Smooth muscle cell of trachea (primary cell): ENCODE data around the gene MDM2. TPM values are rescaled to one million over a fixed set of nuclear protein-coding genes. Genes with fewer than 3 reads are reported as not detected.

Source experiments
- total RNA-seq: library from RNA; depleted of rRNA; stranded (reverse); fragments of >200 nt; gene quantifications from 2 replicates; pipeline ENCODE4 v1.2.1, GENCODE V29; 2014

The MDM2 gene
- 137 and 288 TPM in 2 replicates for total RNA-seq

DNA sequence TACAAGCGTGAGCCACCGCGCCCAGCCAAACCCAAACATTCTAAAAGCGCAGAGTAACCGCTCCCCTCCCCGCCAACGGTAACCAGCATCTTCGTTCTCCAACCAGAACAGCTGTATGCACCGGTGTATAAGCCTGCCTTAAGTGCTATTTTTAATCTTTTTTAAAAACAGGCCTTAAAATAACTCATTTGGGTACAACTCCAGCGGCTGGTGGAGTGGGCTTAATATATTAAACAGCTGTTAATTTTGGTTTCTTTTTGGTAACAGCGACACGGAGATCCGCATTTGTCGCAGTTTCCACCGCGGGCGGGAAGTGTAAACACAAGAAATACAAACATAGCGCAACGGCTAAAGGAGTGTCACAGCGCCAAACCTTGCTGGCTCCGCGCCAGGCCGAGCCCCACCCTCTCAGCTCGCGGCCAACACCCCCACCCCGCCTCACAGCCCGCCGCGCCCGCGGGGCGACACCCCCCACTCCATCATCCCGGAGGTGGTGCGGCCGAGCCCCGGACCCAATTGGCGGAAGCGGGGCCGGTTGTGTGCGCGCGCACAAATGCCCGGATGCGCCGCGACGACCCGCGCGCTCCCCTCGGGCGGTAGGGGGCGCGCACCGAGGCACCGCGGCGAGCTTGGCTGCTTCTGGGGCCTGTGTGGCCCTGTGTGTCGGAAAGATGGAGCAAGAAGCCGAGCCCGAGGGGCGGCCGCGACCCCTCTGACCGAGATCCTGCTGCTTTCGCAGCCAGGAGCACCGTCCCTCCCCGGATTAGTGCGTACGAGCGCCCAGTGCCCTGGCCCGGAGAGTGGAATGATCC is at the start of gene MDM2:
Gene MDM2, plus strand, starts transcription at position 602 of the 812 bp plus-strand sequence. CDS start 301 bp downstream, outside the sequence.

Other genes starting within 250 kb of the MDM2 start
- gene RAP1B, start 197.3 kb upstream of the MDM2 start, total RNA-seq = 132 and 211 TPM in 2 replicates
- 37.7 and 80.4 TPM in 2 replicates for gene NUP107, start 121.2 kb upstream of the MDM2 start, total RNA-seq
- gene SLC35E3, start 62.0 kb upstream of the MDM2 start, total RNA-seq = 6.0 and 7.3 TPM in 2 replicates
- gene CPM, start 125.0 kb downstream of the MDM2 start, total RNA-seq = 50.4 and 91.2 TPM in 2 replicates